ENCODE measurements around the gene PTPN1. TPM values are rescaled to one million over a fixed set of nuclear protein-coding genes. Genes with fewer than 3 reads are reported as not detected.

Gene PTPN1
- polyA plus RNA-seq, 1 of the 3 experiments (the other 2 are of a cell fraction) = 23.6 TPM

- no peak for TF ChIP-seq YY1 (IDR thresholded peaks at IDR 0.05; ENCODE audit: low read depth)
- no peak for TF ChIP-seq GATA2 (CRISPR knock-in tag; IDR thresholded peaks at IDR 0.05)
- no peak for TF ChIP-seq ZBTB33 (IDR thresholded peaks at IDR 0.05; ENCODE audit: borderline replicate concordance, low read depth)
- TF ChIP-seq MXI1 (IDR thresholded peaks at IDR 0.05; ENCODE audit: low read depth, low read length) = no peak
- TF ChIP-seq EP300 (IDR thresholded peaks at IDR 0.05; ENCODE audit: borderline replicate concordance in 1 of 2, low read depth in 1 of 2, low read length in 1 of 2) = no peak
- no peak for TF ChIP-seq RAD21 (IDR thresholded peaks at IDR 0.05; ENCODE audit: low read length)
- no peak for TF ChIP-seq IRF3 (IDR thresholded peaks at IDR 0.05; ENCODE audit: low read depth, low read length)
- TF ChIP-seq CTCF (IDR thresholded peaks at IDR 0.05) = no peak
- TF ChIP-seq GABPA (IDR thresholded peaks at IDR 0.05; ENCODE audit: low read depth) = no peak
- TF ChIP-seq TAF1 (IDR thresholded peaks at IDR 0.05; ENCODE audit: borderline replicate concordance, low read depth, low read length) = no peak
- H3K4me3 ChIP-seq (ENCODE audit: low read depth in 2 of 2, low read length in 1 of 2) = no peak overlapping the region
- no peaks in the 10 kb centered on the region for H3K9me2 ChIP-seq
- H3K27ac ChIP-seq (ENCODE audit: low read depth in 2 of 2, low read length in 1 of 2) = no peak overlapping the region
- H3F3A ChIP-seq (replicated peaks; ENCODE audit: insufficient read depth) = peaks cover 5% of the 10 kb centered on the region
- no peaks in the 10 kb centered on the region for H3K79me2 ChIP-seq (ENCODE audit: insufficient read depth)
- H3K9me3 ChIP-seq = no peaks in the 10 kb centered on the region
- no peak overlapping the region for H3K9ac ChIP-seq
- H3K36me3 ChIP-seq (replicated peaks in 1 of 2; ENCODE audit: control insufficient read depth in 1 of 2, insufficient read depth in 2 of 2, low read length in 1 of 2) = peaks cover 28 to 71% of the 10 kb centered on the region in 2 experiments
- DNase-seq = no peak
- H3K4me1 ChIP-seq (ENCODE audit: control insufficient read depth in 1 of 2, insufficient read depth in 2 of 2, low read depth in 1 of 2, low read length in 1 of 2) = no peaks in the 10 kb centered on the region
- no peak overlapping the region for H3K4me2 ChIP-seq
- no peak overlapping the region for H2AFZ ChIP-seq (ENCODE audit: low read depth)
- 92% methylated on average over 5 of the region's 5 CpGs for WGBS (ENCODE audit: low lambda C conversion rate)
- H3K27me3 ChIP-seq (ENCODE audit: insufficient read depth) = no peaks in the 10 kb centered on the region
- ChIA-PET CTCF (interaction anchor here (0.9 to 2.0 kb wide), 5 partner anchors 9 to 164 kb away, joined by 3 to 14 read pairs (median 4); no protein-coding TSS in a partner anchor), POLR2A (no interaction called here)
- peaks cover 6% of the 10 kb centered on the region; the same call in 1 of the 2 replicates for H4K20me1 ChIP-seq (ENCODE audit: insufficient read depth)
These were observed 75.0 kb downstream of the PTPN1 start for GRCh38 chr20:50585214-50585613.

GRCh38 chr20:50585678-50586077, 75.5 kb downstream of the PTPN1 start:
- ChIA-PET POLR2A (no interaction called here), CTCF (interaction anchor here (1.1 to 2.0 kb wide), 4 partner anchors 9 to 121 kb away, joined by 3 to 14 read pairs (median 4); no protein-coding TSS in a partner anchor)
- peaks cover 23 to 66% of the 10 kb centered on the region in 2 experiments for H3K36me3 ChIP-seq (replicated peaks in 1 of 2; ENCODE audit: control insufficient read depth in 1 of 2, insufficient read depth in 2 of 2, low read length in 1 of 2)
- 94% methylated on average over 9 of the region's 9 CpGs for WGBS (ENCODE audit: low lambda C conversion rate)
- no peaks in the 10 kb centered on the region for H3K79me2 ChIP-seq (ENCODE audit: insufficient read depth)
- no peak overlapping the region for H3K9ac ChIP-seq
- no peak for DNase-seq
- H3K27ac ChIP-seq (ENCODE audit: low read depth in 2 of 2, low read length in 1 of 2) = no peak overlapping the region
- H2AFZ ChIP-seq (ENCODE audit: low read depth) = no peak overlapping the region
- no peaks in the 10 kb centered on the region for H3K27me3 ChIP-seq (ENCODE audit: insufficient read depth)
- H3K9me3 ChIP-seq = no peaks in the 10 kb centered on the region
- no peak overlapping the region for H3K4me3 ChIP-seq (ENCODE audit: low read depth in 2 of 2, low read length in 1 of 2)
- no peaks in the 10 kb centered on the region for H3K4me1 ChIP-seq (ENCODE audit: control insufficient read depth in 1 of 2, insufficient read depth in 2 of 2, low read depth in 1 of 2, low read length in 1 of 2)
- H3K4me2 ChIP-seq = no peak overlapping the region
- TF ChIP-seq NFIC (IDR thresholded peaks at IDR 0.05; ENCODE audit: borderline replicate concordance) (no peak), TCF12 (IDR thresholded peaks at IDR 0.05) (no peak), RAD21 (IDR thresholded peaks at IDR 0.05; ENCODE audit: low read length) (no peak), USF2 (IDR thresholded peaks at IDR 0.05; ENCODE audit: borderline replicate concordance, low read depth, low read length) (no peak), EZH2phosphoT487 (IDR thresholded peaks at IDR 0.05; ENCODE audit: borderline replicate concordance, low read depth) (no peak), MEF2A (IDR thresholded peaks at IDR 0.05; ENCODE audit: borderline replicate concordance, low read depth) (no peak), YY1 (IDR thresholded peaks at IDR 0.05; ENCODE audit: low read depth) (no peak), SIN3A (IDR thresholded peaks at IDR 0.05; ENCODE audit: borderline replicate concordance, low read depth, low read length) (no peak), TAF1 (IDR thresholded peaks at IDR 0.05; ENCODE audit: borderline replicate concordance, low read depth, low read length) (no peak), MAX (IDR thresholded peaks at IDR 0.05; ENCODE audit: low read depth) (no peak), PBX3 (IDR thresholded peaks at IDR 0.05) (no peak)
- peaks cover 2% of the 10 kb centered on the region; the same call in 1 of the 2 replicates for H4K20me1 ChIP-seq (ENCODE audit: insufficient read depth)
- peaks cover under 1% of the 10 kb centered on the region for H3F3A ChIP-seq (replicated peaks; ENCODE audit: insufficient read depth)
- H3K9me2 ChIP-seq = no peaks in the 10 kb centered on the region
